NCI-H2171 treated with DMSO at 0.1 percent for 48 hours (cell line): Measurements from ENCODE around the gene DGKB.
A peak's percentile ranks its signal among the peaks of the same experiment; 100 is the strongest.
"Not testable (repeated sequence)": the region's sequence is repeated elsewhere in the genome, so short reads cannot be mapped to it uniquely, and the experiment has no call there.

Experiments used
- DNase-seq: peaks from one replicate; lab custom pipeline; 2025; lab: John Stamatoyannopoulos, UW

DGKB gene

GRCh38 chr7:14289957-14290356, 612.6 kb downstream of the DGKB start:
- no peak for DNase-seq

GRCh38 chr7:14288701-14289100, 613.9 kb downstream of the DGKB start:
- no peak for DNase-seq

GRCh38 chr7:14287398-14287797, 615.2 kb downstream of the DGKB start:
- no peak for DNase-seq

DNA sequence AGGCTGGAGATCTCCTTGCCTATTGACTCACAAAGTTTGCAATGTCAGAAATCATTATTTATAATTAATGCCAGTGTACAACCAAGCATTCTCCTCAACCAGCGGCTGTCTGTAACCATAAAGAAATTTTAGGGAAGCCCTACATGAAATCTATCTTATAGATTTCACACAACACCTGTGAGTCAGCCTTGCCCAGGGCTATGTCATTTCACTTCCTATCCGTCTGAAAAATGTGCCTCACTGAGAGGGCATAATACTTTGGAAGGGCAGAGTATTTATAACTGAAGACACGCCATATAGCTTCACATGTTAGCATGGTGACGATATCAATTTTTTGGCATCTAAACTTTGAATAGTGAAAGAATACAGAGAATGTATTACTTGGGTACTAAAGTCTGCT, 616.5 kb downstream of the DGKB start:
- no peak for DNase-seq

- DNase-seq = not testable (repeated sequence)
Measured at GRCh38 chr7:14279065-14279871, 623.3 kb downstream of the DGKB start.

DNA sequence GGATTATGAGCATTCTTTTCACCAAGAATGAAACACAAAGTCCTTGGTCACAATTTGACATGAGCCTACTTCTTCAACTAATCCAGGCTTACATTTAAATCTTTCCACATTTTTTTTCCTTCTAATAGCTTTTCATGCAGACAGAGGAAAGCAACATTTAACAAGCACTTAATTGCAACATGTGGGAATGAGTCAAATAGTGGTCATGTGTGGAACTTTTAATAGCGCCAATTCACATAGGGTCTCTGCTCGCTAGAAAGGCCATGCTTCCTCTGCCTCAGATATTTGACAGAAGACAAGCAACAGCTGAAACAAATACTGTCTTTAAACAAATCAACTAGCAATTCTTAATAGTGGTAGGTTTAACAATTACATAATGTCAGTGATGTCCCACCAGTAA, 627.2 kb downstream of the DGKB start:
- no peak for DNase-seq

DNA sequence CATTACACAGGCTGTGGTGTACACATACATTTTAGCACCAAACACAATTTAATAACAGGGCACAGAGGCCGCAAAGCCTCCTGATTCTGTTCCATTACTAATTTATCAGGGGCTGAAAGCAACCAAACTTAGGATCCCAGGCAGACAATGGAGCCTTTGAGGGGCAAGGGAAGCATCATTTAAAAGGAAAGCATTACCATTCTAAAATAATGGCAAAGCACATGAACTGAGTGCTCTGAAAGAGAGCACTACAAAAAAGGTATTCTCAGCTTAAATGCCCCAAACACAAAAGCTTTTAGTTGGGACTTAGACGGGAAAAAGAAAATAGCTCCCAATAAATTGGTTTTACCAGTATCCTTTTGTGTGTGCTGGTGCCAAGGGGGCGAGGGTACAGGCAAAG, 631.1 kb downstream of the DGKB start:
- no peak for DNase-seq

GRCh38 chr7:14270099-14270498, 632.5 kb downstream of the DGKB start:
- DNase-seq = no peak

GRCh38 chr7:14260011-14260410, 642.5 kb downstream of the DGKB start:
- DNase-seq = no peak

DNA sequence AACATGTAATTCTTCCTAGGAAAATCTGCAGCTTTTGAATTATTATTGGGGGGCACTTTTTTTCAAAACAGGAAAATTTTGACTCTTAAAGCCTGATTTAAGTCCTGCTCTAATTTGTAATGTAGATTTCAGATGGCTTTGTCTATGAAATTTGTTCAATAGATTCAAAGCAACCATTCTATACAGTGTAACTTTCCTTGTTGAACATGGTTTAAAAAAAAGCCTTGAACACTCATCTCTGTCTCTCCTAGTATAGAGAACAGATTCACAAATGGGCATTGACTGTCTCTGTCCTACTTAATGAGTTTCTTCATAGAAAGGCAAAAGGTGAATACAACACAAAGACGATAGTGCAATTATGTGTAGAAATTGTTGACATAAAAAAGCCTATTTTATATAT, 643.7 kb downstream of the DGKB start:
- no peak for DNase-seq

DNA sequence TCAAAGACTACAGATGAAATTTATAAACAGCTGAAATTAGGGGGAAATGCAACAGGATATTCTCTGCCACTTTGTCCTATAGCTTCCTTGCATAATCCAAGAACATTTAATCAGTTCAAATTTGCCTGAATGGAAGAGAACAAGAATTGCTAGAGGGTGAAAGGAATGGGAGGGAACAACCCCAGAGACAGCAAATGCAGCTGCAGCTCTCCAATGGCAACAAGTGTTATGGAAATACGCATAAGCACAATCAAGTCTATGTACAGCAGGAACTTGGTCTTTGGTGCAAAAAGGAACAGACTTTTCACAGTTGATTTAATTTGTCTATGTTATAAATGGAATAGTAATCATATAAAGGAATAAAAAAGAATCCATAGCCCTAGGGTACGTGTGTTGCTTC, 644.1 kb downstream of the DGKB start:
- DNase-seq = no peak

DNA sequence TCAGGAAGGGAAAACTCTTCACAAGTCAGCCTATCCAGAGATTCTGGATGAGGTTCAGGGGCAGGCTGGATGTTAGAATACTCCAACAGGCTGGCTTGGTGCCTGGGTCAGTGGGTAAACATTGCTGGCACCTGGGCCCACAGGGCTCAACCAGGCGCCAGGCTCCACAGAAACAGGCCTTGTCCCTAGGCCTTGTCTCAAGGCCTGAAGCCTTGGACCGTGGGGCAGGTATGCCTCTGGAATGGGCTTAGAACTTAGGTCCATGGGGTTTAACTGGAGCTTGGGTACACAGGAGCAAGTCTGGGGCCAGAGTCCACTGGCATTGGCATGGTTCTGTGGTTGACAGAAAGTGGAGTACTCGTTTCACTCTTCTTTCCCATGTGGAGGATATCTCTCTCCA, 650.1 kb downstream of the DGKB start:
- no peak for DNase-seq

GRCh38 chr7:14242175-14242574, 660.4 kb downstream of the DGKB start:
- DNase-seq = no peak

GRCh38 chr7:14236834-14237233, 665.7 kb downstream of the DGKB start:
- DNase-seq = no peak

DNA sequence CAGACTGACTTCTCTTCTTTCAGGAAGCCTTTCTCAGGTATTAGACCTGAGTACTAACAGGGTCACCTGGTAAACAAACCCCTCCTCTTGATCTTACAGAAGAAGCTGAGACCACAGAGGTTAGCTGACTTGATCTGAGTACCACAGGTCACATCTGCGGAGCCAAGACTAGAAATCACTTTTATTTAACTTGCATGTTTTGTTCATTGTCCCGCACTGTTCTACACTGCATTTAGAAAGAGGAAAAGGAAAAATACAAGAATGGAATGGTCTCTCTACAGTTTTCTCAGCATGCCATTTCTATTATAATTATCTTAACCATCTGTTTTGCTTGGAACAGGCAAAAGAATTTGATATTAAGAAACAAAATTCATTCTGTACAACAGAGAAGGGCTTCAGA, 667.5 kb downstream of the DGKB start:
- no peak for DNase-seq

- DNase-seq = peak; percentile 3
Measured at GRCh38 chr7:14233868-14234369, 668.6 kb downstream of the DGKB start.

DNA sequence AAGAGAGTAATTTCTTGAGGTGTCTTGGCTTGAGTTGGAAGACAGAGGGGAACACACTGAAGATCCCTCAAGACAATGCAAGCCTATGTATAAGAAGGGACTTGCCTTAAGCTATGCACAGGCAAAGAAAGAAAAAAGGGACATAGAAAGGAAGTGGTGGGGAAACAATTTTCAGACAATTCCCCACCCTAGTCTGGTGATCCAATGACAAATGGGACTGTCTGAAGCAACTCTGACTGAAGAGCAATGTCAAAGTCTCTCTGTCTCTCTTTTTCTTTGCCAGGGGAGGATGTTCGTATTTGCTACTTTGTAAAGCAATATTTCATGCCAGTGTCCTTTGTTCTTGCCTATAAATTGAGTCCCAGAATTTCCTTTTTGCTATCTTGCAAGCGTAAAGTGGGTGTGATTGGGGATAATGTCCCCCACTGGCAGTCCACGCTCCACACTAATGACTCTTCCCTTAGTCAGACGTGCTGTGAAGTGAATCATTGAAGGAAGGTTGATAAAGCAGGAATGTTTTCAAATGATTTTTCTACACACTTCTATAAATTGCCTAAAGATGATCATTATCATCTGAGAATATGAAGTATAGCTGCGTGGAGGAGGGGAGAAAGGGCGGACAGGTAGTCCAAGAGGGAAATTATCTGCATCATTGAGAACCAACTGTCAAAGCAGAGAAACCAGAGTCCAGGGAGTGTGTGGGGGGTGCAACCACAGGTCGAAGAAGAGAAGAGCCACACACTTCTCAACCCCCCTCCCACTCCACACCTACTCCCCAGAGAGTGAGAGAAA, 669.3 kb downstream of the DGKB start:
- DNase-seq = no peak

GRCh38 chr7:14229047-14229446, 673.5 kb downstream of the DGKB start:
- no peak for DNase-seq

- no peak for DNase-seq
Measured at GRCh38 chr7:14228341-14228740, 674.2 kb downstream of the DGKB start.

- DNase-seq = peak; percentile 22
Measured at GRCh38 chr7:14226126-14226525, 676.4 kb downstream of the DGKB start.

DNA sequence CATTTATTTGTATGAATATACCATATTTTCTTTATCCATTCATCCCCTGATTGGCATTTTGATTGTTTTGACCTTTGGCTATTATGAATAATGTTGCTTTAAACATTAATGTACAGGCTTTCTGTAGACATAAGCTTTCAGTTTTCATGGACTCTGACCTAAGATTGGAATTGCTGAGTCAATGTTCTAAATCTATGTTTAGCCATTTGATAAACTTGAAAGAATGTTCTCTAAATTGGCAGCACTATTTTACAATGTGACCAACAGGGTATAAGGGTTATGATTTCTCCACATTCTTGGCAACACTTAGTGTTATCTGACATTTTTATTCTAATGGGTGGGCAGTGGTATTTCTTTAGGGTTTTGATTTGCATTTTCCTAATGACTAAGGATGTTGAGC, 683.4 kb downstream of the DGKB start:
- no peak for DNase-seq

- no peak for DNase-seq
Measured at GRCh38 chr7:14218338-14218737, 684.2 kb downstream of the DGKB start.

DNA sequence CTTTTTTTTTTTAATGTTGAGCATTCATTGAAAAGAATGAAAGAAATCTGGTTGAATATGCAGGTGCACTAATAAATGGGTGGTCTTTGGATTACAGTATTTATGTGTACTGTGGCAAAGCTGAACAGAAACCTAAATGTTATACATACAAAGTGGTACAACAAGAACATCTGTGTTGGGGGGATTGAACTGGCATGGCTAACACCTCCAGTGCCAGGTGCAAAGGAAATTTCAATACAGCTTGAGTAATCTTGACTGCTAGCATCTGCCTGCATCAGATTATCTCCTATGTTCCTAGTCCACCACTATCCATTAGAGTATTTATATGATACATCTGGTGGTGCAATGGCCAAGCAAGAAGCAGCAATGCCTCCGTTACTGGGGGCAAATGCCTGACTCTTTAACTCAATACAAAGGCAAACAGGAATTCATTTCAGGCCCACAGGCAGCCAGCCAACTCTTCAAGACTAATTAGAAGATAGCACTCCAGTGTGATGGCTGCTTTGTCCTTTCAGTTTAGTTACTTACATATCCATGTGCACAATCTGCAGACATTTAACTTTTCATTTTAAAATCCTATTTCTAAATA, 692.6 kb downstream of the DGKB start:
- no peak for DNase-seq
